Trophoblast cell (in vitro differentiated cells and primary cell): ENCODE measurements around the gene TXN2.
A peak's percentile ranks its signal among the peaks of the same experiment; 100 is the strongest.

Experiments used
- DNase-seq, 2 donors: peaks; one replicate each; pipeline ENCODE4 v3.0.0-alpha.2; 2016
- H2AFZ ChIP-seq: 2 replicates; pipeline ENCODE4 v1.6.1; 2013; ENCODE audit warnings: low read length, moderate library complexity, mild to moderate bottlenecking; ENCODE audit not compliant: insufficient read depth, poor library complexity
- H2AK5ac ChIP-seq: 2 replicates; pipeline ENCODE4 v1.6.1; 2013; ENCODE audit warnings: mild to moderate bottlenecking, low read length
- H2BK120ac ChIP-seq: 2 replicates; pipeline ENCODE4 v1.6.1; 2013; ENCODE audit warnings: low read length, mild to moderate bottlenecking, moderate library complexity; ENCODE audit not compliant: insufficient read depth, poor library complexity
- H2BK12ac ChIP-seq: 2 replicates; pipeline ENCODE4 v1.6.1; 2013; ENCODE audit warnings: mild to moderate bottlenecking, low read length, moderate library complexity
- H2BK5ac ChIP-seq: 2 replicates; pipeline ENCODE4 v1.6.1; 2013; ENCODE audit warnings: low read length, low read depth, moderate library complexity, mild to moderate bottlenecking; ENCODE audit not compliant: poor library complexity
- H3K14ac ChIP-seq: 2 replicates; pipeline ENCODE4 v1.6.1; 2013; ENCODE audit warnings: mild to moderate bottlenecking, low read length
- H3K18ac ChIP-seq: 2 replicates; pipeline ENCODE4 v1.6.1; 2013; ENCODE audit warnings: mild to moderate bottlenecking, low read length
- H3K23ac ChIP-seq: 2 replicates; pipeline ENCODE4 v1.6.1; 2013; ENCODE audit warnings: low read length
- H3K27ac ChIP-seq: 2 replicates; pipeline ENCODE4 v1.5.1; 2013; ENCODE audit warnings: low read depth, mild to moderate bottlenecking, inconsistent platforms, low read length, moderate library complexity
- H3K27me3 ChIP-seq: 2 replicates; pipeline ENCODE4 v1.6.1; 2013; ENCODE audit warnings: inconsistent platforms, mild to moderate bottlenecking, low read length, moderate library complexity; ENCODE audit not compliant: insufficient read depth
- H3K36me3 ChIP-seq, 2 experiments: 1 replicate in 1 of 2; 2 replicates in 1 of 2; pipeline ENCODE4 v1.6.1; 2013; ENCODE audit warnings: low read length in 2 of 2, mild to moderate bottlenecking in 2 of 2, moderate library complexity in 1 of 2; ENCODE audit not compliant: insufficient read depth in 2 of 2, control insufficient read depth in 1 of 2
- H3K4ac ChIP-seq: 2 replicates; pipeline ENCODE4 v1.6.1; 2013; ENCODE audit warnings: low read depth, mild to moderate bottlenecking, low read length, moderate library complexity
- H3K4me1 ChIP-seq, 2 experiments: 1 replicate in 1 of 2; 2 replicates in 1 of 2; pipeline ENCODE4 v1.6.1; 2013; ENCODE audit warnings: low read length in 2 of 2, mild to moderate bottlenecking in 2 of 2, moderate library complexity in 1 of 2; ENCODE audit not compliant: insufficient read depth in 2 of 2, control insufficient read depth in 1 of 2
- H3K4me2 ChIP-seq: 2 replicates; pipeline ENCODE4 v1.6.1; 2013; ENCODE audit warnings: inconsistent platforms, mild to moderate bottlenecking, low read length, moderate library complexity
- H3K4me3 ChIP-seq: 2 replicates; pipeline ENCODE4 v1.5.1; 2013; ENCODE audit warnings: mild to moderate bottlenecking, low read depth, low read length, inconsistent platforms
- H3K79me1 ChIP-seq: one replicate; pipeline ENCODE4 v1.6.1; 2013; ENCODE audit warnings: low read length
- H3K79me2 ChIP-seq: 2 replicates; pipeline ENCODE4 v1.6.1; 2013; ENCODE audit warnings: low read length, mild to moderate bottlenecking; ENCODE audit not compliant: control insufficient read depth, insufficient read depth, poor library complexity
- H3K9ac ChIP-seq: 2 replicates; pipeline ENCODE4 v1.6.1; 2013; ENCODE audit warnings: mild to moderate bottlenecking, low read length
- H3K9me3 ChIP-seq: 2 replicates; pipeline ENCODE4 v1.6.1; 2013; ENCODE audit warnings: low read depth, mild to moderate bottlenecking, control low read depth, inconsistent platforms, low read length; ENCODE audit not compliant: insufficient read depth
- H4K12ac ChIP-seq: 2 replicates; pipeline ENCODE4 v1.6.1; 2013; ENCODE audit warnings: low read depth, mild to moderate bottlenecking, low read length, moderate library complexity
- H4K8ac ChIP-seq: 2 replicates; pipeline ENCODE4 v1.6.1; 2013; ENCODE audit warnings: low read depth, mild to moderate bottlenecking, low read length, moderate library complexity
- H4K91ac ChIP-seq: one replicate; pipeline ENCODE4 v1.6.1; 2013; ENCODE audit warnings: low read depth, mild to moderate bottlenecking, low read length, moderate library complexity
- WGBS: extraction: QIAGEN DNeasy Blood & Tissue Kit; methylation state at CpG from one replicate; pipeline ENCODE4 v1.1.7; 2013; ENCODE audit warnings: missing lambda C conversion rate; ENCODE audit not compliant: insufficient read length, insufficient coverage; ENCODE audit errors: extremely low coverage; 5-methylcytosine and 5-hydroxymethylcytosine counted together

The TXN2 gene

GRCh38 chr22:36506637-36507517, 25.4 kb upstream of the TXN2 start, which contains the start of gene FOXRED2:
FOXRED2 (minus strand) TSS chr22:36507040; CDS start chr22:36506422, 618 bp downstream.
- H3K4me3 ChIP-seq: peak within 1 kb of the TSS; percentile 70
- H3K27me3 ChIP-seq: no peaks in the 10 kb centered on the region
- peak within 1 kb of the TSS; percentile 65 for H3K18ac ChIP-seq
- peak; percentile 84 to 91 for DNase-seq
- H3K79me1 ChIP-seq: peaks cover 5% of the 10 kb centered on the region
- no peak within 1 kb of the TSS for H3K23ac ChIP-seq
- H4K12ac ChIP-seq: peak within 1 kb of the TSS; percentile 68
- no peak within 1 kb of the TSS for H2BK5ac ChIP-seq
- H3K27ac ChIP-seq: peak within 1 kb of the TSS; percentile 1
- H3K4me1 ChIP-seq: peaks cover 8 to 9% of the 10 kb centered on the region in 2 experiments
- H4K8ac ChIP-seq: peak within 1 kb of the TSS; percentile 85
- WGBS: no CpG with 5 or more reads among the region's 75 CpGs
- H2BK12ac ChIP-seq: no peak within 1 kb of the TSS
- H2AFZ ChIP-seq: peak within 1 kb of the TSS; percentile 77
- H3K79me2 ChIP-seq: peaks cover 2% of the 10 kb centered on the region
- H2BK120ac ChIP-seq: no peak within 1 kb of the TSS
- H4K91ac ChIP-seq: peak within 1 kb of the TSS; percentile 20
- H3K4ac ChIP-seq: no peak within 1 kb of the TSS
- H3K9ac ChIP-seq: peak within 1 kb of the TSS; percentile 52
- H2AK5ac ChIP-seq: peak within 1 kb of the TSS; percentile 5
- H3K9me3 ChIP-seq: peaks cover 2% of the 10 kb centered on the region
- H3K14ac ChIP-seq: peak within 1 kb of the TSS; percentile 54
- peak within 1 kb of the TSS; percentile 83 for H3K4me2 ChIP-seq
- H3K36me3 ChIP-seq: peaks cover 8 to 14% of the 10 kb centered on the region in 2 experiments

DNA sequence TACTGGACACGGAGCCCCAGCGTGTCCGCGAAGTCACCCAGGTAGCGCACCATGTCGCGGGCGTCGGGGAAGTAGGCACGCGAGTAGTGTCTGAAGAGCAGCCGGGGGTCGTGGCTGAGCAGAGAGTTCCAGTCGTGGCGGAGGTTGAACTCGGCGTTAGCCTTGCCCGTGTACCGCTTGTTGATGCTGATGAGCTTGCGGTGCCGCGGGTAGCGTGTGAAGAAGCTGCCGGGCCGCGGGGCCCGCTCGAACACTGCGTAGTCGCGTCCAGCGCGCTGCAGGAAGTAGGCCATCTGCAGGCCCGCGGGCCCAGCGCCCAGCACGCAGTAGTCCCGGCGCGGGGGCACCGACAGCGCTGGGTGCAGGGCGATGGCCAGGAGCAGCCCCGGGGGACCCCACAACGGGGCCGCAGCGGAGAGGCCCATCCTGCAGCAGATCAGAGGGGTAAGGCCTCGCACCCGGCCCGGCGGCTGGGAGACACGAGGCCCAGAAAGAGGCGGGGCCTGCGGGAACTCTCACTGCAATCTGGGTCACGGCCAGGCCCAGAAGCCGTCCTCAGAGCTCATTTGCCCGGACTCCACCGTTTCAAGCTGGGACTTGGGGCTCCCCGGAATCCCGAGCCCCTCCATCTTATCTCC, 24.7 kb upstream of the TXN2 start:
- Histone ChIP-seq H3K23ac (no peak overlapping the region), H2AFZ (peak overlapping the region; percentile 10), H4K8ac (peak overlapping the region; percentile 85), H2BK12ac (no peak overlapping the region), H3K9ac (no peak overlapping the region), H3K36me3 (peaks cover 4 to 8% of the 10 kb centered on the region in 2 experiments), H2AK5ac (peak overlapping the region; percentile 5), H3K4me2 (peak overlapping the region; percentile 83), H3K79me2 (peaks cover 2% of the 10 kb centered on the region), H4K91ac (no peak overlapping the region), H3K18ac (no peak overlapping the region), H3K27ac (no peak overlapping the region), H3K79me1 (peaks cover 5% of the 10 kb centered on the region), H3K14ac (no peak overlapping the region), H4K12ac (peak overlapping the region; percentile 41), H3K4ac (no peak overlapping the region), H3K4me3 (no peak overlapping the region), H2BK5ac (no peak overlapping the region), H3K27me3 (no peaks in the 10 kb centered on the region), H3K9me3 (peaks cover 2% of the 10 kb centered on the region), H3K4me1 (peaks cover 8 to 9% of the 10 kb centered on the region in 2 experiments), H2BK120ac (no peak overlapping the region)
- DNase-seq: no peak
- WGBS: no CpG with 5 or more reads among the region's 60 CpGs

- H2BK5ac ChIP-seq: no peak overlapping the region
- H3K4me3 ChIP-seq: no peak overlapping the region
- no peaks in the 10 kb centered on the region for H3K79me2 ChIP-seq
- no peak overlapping the region for H3K4ac ChIP-seq
- no peak overlapping the region for H3K27ac ChIP-seq
- no peaks in the 10 kb centered on the region for H3K4me1 ChIP-seq
- H4K8ac ChIP-seq: no peak overlapping the region
- no peaks in the 10 kb centered on the region for H3K27me3 ChIP-seq
- no peak overlapping the region for H3K4me2 ChIP-seq
- no peaks in the 10 kb centered on the region for H3K79me1 ChIP-seq
- no peak overlapping the region for H3K23ac ChIP-seq
- H4K91ac ChIP-seq: no peak overlapping the region
- H3K14ac ChIP-seq: no peak overlapping the region
- no peak overlapping the region for H3K9ac ChIP-seq
- no peak for DNase-seq
- no peaks in the 10 kb centered on the region for H3K9me3 ChIP-seq
- WGBS: no CpG with 5 or more reads among the region's 30 CpGs
- no peak overlapping the region for H2BK12ac ChIP-seq
- H2AK5ac ChIP-seq: no peak overlapping the region
- H3K36me3 ChIP-seq: peaks cover 5 to 13% of the 10 kb centered on the region in 2 experiments
- no peak overlapping the region for H2AFZ ChIP-seq
- H2BK120ac ChIP-seq: no peak overlapping the region
- H4K12ac ChIP-seq: no peak overlapping the region
- no peak overlapping the region for H3K18ac ChIP-seq
Measured at GRCh38 chr22:36497910-36498665, 16.6 kb upstream of the TXN2 start.

DNA sequence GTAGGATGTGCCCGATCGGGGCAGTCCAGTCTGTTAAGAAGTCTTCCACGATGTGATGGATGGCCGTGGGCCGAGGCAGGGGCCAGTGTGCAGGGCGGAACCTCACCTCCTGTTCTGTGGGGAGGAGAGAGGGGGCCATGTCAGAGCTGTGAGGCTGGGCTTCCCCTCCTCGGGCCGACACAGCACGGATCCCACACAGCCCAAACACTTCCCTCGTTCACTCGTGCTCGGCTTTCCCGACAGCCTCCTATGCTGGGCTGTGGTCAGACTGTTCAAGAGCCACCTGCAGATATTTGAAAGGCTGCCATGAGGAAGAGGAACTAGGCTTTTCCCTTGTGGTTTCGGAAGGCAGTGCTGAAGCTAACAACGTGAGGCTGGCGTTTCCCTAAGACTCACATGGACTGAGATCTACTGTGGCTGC, 12.3 kb upstream of the TXN2 start:
- Histone ChIP-seq H2BK120ac (no peak overlapping the region), H4K8ac (no peak overlapping the region), H3K4me1 (no peaks in the 10 kb centered on the region), H4K91ac (no peak overlapping the region), H2BK5ac (no peak overlapping the region), H3K27ac (no peak overlapping the region), H2BK12ac (no peak overlapping the region), H4K12ac (no peak overlapping the region), H3K4ac (no peak overlapping the region), H3K14ac (no peak overlapping the region), H2AFZ (no peak overlapping the region), H3K9ac (no peak overlapping the region), H2AK5ac (no peak overlapping the region), H3K79me2 (no peaks in the 10 kb centered on the region), H3K36me3 (peaks cover 9 to 30% of the 10 kb centered on the region in 2 experiments), H3K27me3 (no peaks in the 10 kb centered on the region), H3K18ac (no peak overlapping the region), H3K9me3 (no peaks in the 10 kb centered on the region), H3K23ac (no peak overlapping the region), H3K4me3 (no peak overlapping the region), H3K4me2 (no peak overlapping the region), H3K79me1 (no peaks in the 10 kb centered on the region)
- DNase-seq: peak in 1 of 2 donors; percentile 31
- WGBS: no CpG with 5 or more reads among the region's 16 CpGs
